DND-41 (cell line): Measurements from ENCODE around the gene CACNA2D3.

ENCODE experiments used
- ATAC-seq: fragments of 200-7000 bp; cut with Tn5 transposase; 3 replicates; pipeline ENCODE4 v1.9.1; 2021; ENCODE audit warnings: low read depth; ENCODE audit not compliant: insufficient read depth
- DNase-seq: peaks from one replicate; pipeline ENCODE4 v3.0.0-alpha.2; 2020
- H2AFZ ChIP-seq: 2 replicates; pipeline ENCODE4 v1.6.0; 2012; ENCODE audit warnings: low read depth, low read length
- H3K27ac ChIP-seq: 2 replicates; pipeline ENCODE4 v1.5.1; 2012; ENCODE audit warnings: low read length, inconsistent platforms
- H3K27me3 ChIP-seq: fragments of 200-600 bp; sonication (generic); 2 replicates; pipeline ENCODE4 v1.6.0; 2012; ENCODE audit warnings: low read length, mild to moderate bottlenecking, inconsistent platforms; ENCODE audit not compliant: insufficient read depth, poor library complexity
- H3K36me3 ChIP-seq: 2 replicates; pipeline ENCODE4 v1.5.1; 2012; ENCODE audit warnings: low read length, inconsistent platforms; ENCODE audit not compliant: insufficient read depth
- H3K4me1 ChIP-seq: 2 replicates; pipeline ENCODE4 v1.5.1; 2012; ENCODE audit warnings: mild to moderate bottlenecking, low read length; ENCODE audit not compliant: insufficient read depth
- H3K4me2 ChIP-seq: 2 replicates; pipeline ENCODE4 v1.6.0; 2012; ENCODE audit warnings: mild to moderate bottlenecking, moderate library complexity, low read length, inconsistent platforms; ENCODE audit not compliant: insufficient read depth
- H3K4me3 ChIP-seq, 2 experiments: fragments of 200-600 bp in 1 of 2; shearing (Covaris generic) in 1 of 2; 2 replicates each; pipeline ENCODE4 v1.5.1; 2012 to 2016; ENCODE audit warnings: inconsistent platforms in 2 of 2, low read length in 2 of 2, mild to moderate bottlenecking in 2 of 2, low read depth in 1 of 2, moderate library complexity in 1 of 2
- H3K79me2 ChIP-seq: 2 replicates; pipeline ENCODE4 v1.6.0; 2012; ENCODE audit warnings: low read length, inconsistent platforms; ENCODE audit not compliant: insufficient read depth
- H3K9ac ChIP-seq: 2 replicates; pipeline ENCODE4 v1.6.0; 2012; ENCODE audit warnings: low read depth, mild to moderate bottlenecking, inconsistent platforms, low read length, moderate library complexity
- H3K9me3 ChIP-seq: 2 replicates; pipeline ENCODE4 v1.5.1; 2012; ENCODE audit warnings: low read length, moderate library complexity, mild to moderate bottlenecking, inconsistent platforms; ENCODE audit not compliant: insufficient read depth, severe bottlenecking
- H4K20me1 ChIP-seq: 2 replicates; pipeline ENCODE4 v1.6.0; 2012; ENCODE audit warnings: low read length; ENCODE audit not compliant: insufficient read depth
- CTCF ChIP-seq: IDR thresholded peaks from 2 replicates; pipeline ENCODE4 v1.5.1; 2012; ENCODE audit warnings: borderline replicate concordance, low read length, moderate library complexity, mild to moderate bottlenecking; ENCODE audit not compliant: poor library complexity, severe bottlenecking; ENCODE audit errors: extremely low read depth
- EZH2 ChIP-seq: IDR thresholded peaks from 3 replicates; pipeline ENCODE4 v1.6.1; 2012; ENCODE audit warnings: borderline replicate concordance, low read depth, mild to moderate bottlenecking, moderate library complexity, low read length, inconsistent platforms; ENCODE audit not compliant: severe bottlenecking

CACNA2D3 gene

GRCh38 chr3:54999159-54999558 is 876.8 kb downstream of the CACNA2D3 start:
- Histone ChIP-seq H2AFZ (no peak overlapping the region), H3K4me3 (no peak overlapping the region), H3K27ac (no peak overlapping the region), H3K4me1 (no peaks in the 10 kb centered on the region), H3K79me2 (no peaks in the 10 kb centered on the region), H3K36me3 (no peaks in the 10 kb centered on the region), H3K27me3 (no peaks in the 10 kb centered on the region), H3K9me3 (no peaks in the 10 kb centered on the region), H3K9ac (no peak overlapping the region), H3K4me2 (no peak overlapping the region), H4K20me1 (no peaks in the 10 kb centered on the region)
- ATAC-seq (no peak), DNase-seq (no peak)
- TF ChIP-seq CTCF (no peak), EZH2 (no peak)

- DNase-seq: no peak
- Histone ChIP-seq H3K4me2 (no peak overlapping the region), H3K27me3 (no peaks in the 10 kb centered on the region), H4K20me1 (no peaks in the 10 kb centered on the region), H2AFZ (no peak overlapping the region), H3K4me1 (no peaks in the 10 kb centered on the region), H3K36me3 (no peaks in the 10 kb centered on the region), H3K4me3 (no peak overlapping the region), H3K79me2 (no peaks in the 10 kb centered on the region), H3K9me3 (no peaks in the 10 kb centered on the region), H3K27ac (no peak overlapping the region), H3K9ac (no peak overlapping the region)
- TF ChIP-seq EZH2 (no peak), CTCF (no peak)
- no peak for ATAC-seq
These were observed 877.5 kb downstream of the CACNA2D3 start for GRCh38 chr3:54999811-55000210.

- no peak overlapping the region for H3K27ac ChIP-seq
- no peak for ATAC-seq
These were observed 878.2 kb downstream of the CACNA2D3 start for GRCh38 chr3:55000546-55000945.

More at GRCh38 chr3:55000546-55000945, 878.2 kb downstream of the CACNA2D3 start:
- H3K4me3 ChIP-seq: no peak overlapping the region
- no peak overlapping the region for H2AFZ ChIP-seq
- H4K20me1 ChIP-seq: no peaks in the 10 kb centered on the region
- TF ChIP-seq EZH2 (no peak), CTCF (no peak)
- no peaks in the 10 kb centered on the region for H3K9me3 ChIP-seq
- H3K79me2 ChIP-seq: no peaks in the 10 kb centered on the region
- H3K9ac ChIP-seq: no peak overlapping the region
- no peaks in the 10 kb centered on the region for H3K36me3 ChIP-seq
- H3K4me1 ChIP-seq: no peaks in the 10 kb centered on the region
- H3K27me3 ChIP-seq: no peaks in the 10 kb centered on the region
- H3K4me2 ChIP-seq: no peak overlapping the region
- no peak for DNase-seq
